Natural killer cell treated with Interleukin-12 subunit alpha and Interleukin-12 subunit beta and Interleukin-15 and Interleukin-18, amount 100 ng/mL, for 72 hours (primary cell): Measurements from ENCODE around the gene LRRC8D. TPM values are rescaled to one million over a fixed set of nuclear protein-coding genes. Genes with fewer than 3 reads are reported as not detected.

Experiments
- ATAC-seq, 2 donors: fragments of 150-1000 bp; cut with Tn5 transposase in 1 of 2; sonication (Bioruptor Pico), chemical (Tn5 transposase) in 1 of 2; 2 replicates each; pipeline ENCODE4 v1.10.0; 2021
- DNase-seq: peaks from one replicate; pipeline ENCODE4 v3.0.0; 2022; ENCODE audit warnings: low spot score
- H3K27ac Mint-ChIP-seq, 2 donors: 1 replicate in 1 of 2; 2 replicates in 1 of 2; pipeline ENCODE4 v1.8.0; 2022; ENCODE audit warnings: mixed read lengths in 2 of 2, mild to moderate bottlenecking in 1 of 2, moderate library complexity in 1 of 2
- H3K27me3 Mint-ChIP-seq, 2 donors: 1 replicate in 1 of 2; 2 replicates in 1 of 2; pipeline ENCODE4 v1.8.0; 2022; ENCODE audit warnings: mixed read lengths in 2 of 2
- H3K36me3 Mint-ChIP-seq: one replicate; pipeline ENCODE4 v1.8.0; 2022; ENCODE audit warnings: mixed read lengths
- H3K4me1 Mint-ChIP-seq, 2 donors: 1 replicate in 1 of 2; 2 replicates in 1 of 2; pipeline ENCODE4 v1.8.0; 2022; ENCODE audit warnings: low read depth in 2 of 2, mixed read lengths in 2 of 2, mild to moderate bottlenecking in 1 of 2
- H3K4me3 Mint-ChIP-seq: one replicate; pipeline ENCODE4 v1.8.0; 2022; ENCODE audit warnings: mixed read lengths
- H3K9me3 Mint-ChIP-seq: 2 replicates; pipeline ENCODE4 v1.8.0; 2022; ENCODE audit warnings: mixed read lengths
- total RNA-seq, 2 donors: library from RNA; stranded (reverse); gene quantifications; one replicate each; pipeline ENCODE4 v1.2.3, GENCODE V29; 2022

Gene LRRC8D
- total RNA-seq, 2 donors from 2014 or later, result 19.8 to 27.3 TPM

DNA sequence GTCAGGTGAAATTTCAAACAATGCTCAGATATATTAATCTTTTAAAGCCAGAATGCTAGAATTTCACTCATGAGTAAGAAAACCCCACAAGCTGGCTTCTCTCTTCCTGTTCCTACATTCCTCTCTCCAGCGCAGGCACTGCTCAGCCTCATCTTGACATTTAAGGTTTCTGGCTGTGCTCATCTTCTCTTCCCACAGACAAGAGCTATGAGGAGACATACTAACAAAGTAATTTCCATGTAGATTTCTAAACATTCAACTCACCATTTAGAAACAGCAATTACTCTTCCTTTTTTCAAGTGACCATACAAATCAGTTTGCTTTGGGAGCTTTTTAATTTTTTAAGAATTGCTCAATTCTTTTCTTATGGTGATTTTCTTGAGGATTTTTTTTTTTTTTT lies 7.8 kb upstream of the LRRC8D start:
- H3K9me3 Mint-ChIP-seq, result no peaks in the 10 kb centered on the region
- no peak for DNase-seq
- H3K4me3 Mint-ChIP-seq, result no peak overlapping the region
- H3K27ac Mint-ChIP-seq, result no peak overlapping the region
- peaks cover 5 to 16% of the 10 kb centered on the region in 2 donors for H3K4me1 Mint-ChIP-seq
- no peaks in the 10 kb centered on the region for H3K36me3 Mint-ChIP-seq
- peaks cover 30 to 34% of the 10 kb centered on the region in 2 donors for H3K27me3 Mint-ChIP-seq
- ATAC-seq, result no peak

GRCh38 chr1:89815040-89815439 lies 5.8 kb upstream of the LRRC8D start:
- peaks cover 9 to 22% of the 10 kb centered on the region in 2 donors for H3K4me1 Mint-ChIP-seq
- DNase-seq (no peak), ATAC-seq (no peak)
- H3K36me3 Mint-ChIP-seq, result no peaks in the 10 kb centered on the region
- no peaks in the 10 kb centered on the region for H3K9me3 Mint-ChIP-seq
- peak overlapping the region in 1 of 2 donors; percentile 58 for H3K27ac Mint-ChIP-seq
- H3K27me3 Mint-ChIP-seq, result peaks cover 25% of the 10 kb centered on the region in 2 donors
- no peak overlapping the region for H3K4me3 Mint-ChIP-seq

DNA sequence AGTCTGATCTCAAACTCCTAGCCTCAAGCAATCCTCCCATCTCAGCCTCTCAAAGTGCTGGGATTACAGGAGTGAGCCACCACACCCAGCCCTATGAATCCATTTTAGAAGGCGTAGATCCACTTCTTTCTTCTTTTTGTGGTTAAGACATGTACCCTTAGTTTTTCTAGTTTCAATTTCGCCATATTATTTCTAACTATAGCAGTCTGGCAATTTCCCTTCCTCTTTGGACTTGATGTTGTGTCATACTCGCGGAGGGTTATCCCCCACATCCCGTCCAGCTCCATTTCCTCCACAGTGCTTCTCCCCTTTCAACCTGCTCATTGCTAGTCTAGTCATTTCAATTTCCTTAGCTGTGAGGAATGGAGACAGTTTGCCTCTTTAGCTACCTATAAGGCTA lies 5.2 kb upstream of the LRRC8D start:
- Mint-ChIP-seq H3K4me1 (peaks cover 15 to 28% of the 10 kb centered on the region in 2 donors), H3K9me3 (no peaks in the 10 kb centered on the region), H3K27ac (peak overlapping the region in 1 of 2 donors; percentile 58), H3K27me3 (peaks cover 25% of the 10 kb centered on the region in 2 donors), H3K4me3 (peak overlapping the region; percentile 6), H3K36me3 (no peaks in the 10 kb centered on the region)
- DNase-seq (no peak), ATAC-seq (peak; percentile 54 to 77)

GRCh38 chr1:89816366-89816765 lies 4.5 kb upstream of the LRRC8D start:
- Mint-ChIP-seq H3K9me3 (no peaks in the 10 kb centered on the region), H3K27ac (peak overlapping the region in 1 of 2 donors; percentile 58), H3K27me3 (peaks cover 25% of the 10 kb centered on the region in 2 donors), H3K36me3 (no peaks in the 10 kb centered on the region), H3K4me1 (peaks cover 16 to 29% of the 10 kb centered on the region in 2 donors), H3K4me3 (no peak overlapping the region)
- DNase-seq, result no peak
- no peak for ATAC-seq

DNA sequence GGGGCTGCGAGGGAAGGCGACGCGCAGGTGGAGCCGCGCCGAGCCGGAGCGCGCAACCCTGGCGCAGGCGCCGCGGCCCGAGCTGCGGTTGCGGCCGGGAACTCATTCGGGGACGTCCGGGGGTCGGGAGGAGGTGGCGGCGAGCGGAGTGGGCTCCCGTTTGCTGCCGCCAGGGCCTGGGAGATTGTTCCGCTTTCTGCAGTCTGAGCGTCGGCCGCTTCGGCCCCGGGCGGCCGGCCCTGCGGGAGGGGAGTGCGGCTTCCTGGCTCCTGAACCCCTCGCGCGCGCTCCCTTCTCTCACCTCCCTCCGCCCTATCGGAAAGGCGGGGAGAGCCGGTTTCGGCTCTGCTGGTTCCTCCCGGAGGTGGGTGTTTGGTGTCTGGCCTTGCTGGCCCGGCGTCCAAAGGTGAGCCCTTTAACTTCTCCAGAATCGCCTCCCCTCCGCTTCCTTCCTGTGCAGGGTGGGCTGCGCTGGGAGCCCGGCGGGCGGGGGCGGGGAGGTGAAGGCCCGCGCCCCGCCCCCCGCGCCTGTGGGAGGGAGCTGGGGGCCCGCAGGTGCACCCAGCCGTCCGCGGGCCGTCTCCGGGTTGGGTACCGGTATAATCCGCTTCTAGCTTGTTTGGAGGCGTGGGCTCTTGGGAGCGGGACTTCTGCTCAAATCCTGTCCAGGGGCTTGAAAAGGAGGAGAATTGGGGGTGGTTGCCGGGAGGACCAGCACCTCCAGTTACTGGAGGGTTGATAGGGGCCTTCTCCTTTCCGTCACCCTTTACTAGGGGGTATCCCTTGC lies 683 bp downstream of the LRRC8D start:
- Mint-ChIP-seq H3K36me3 (no peaks in the 10 kb centered on the region), H3K27ac (peak overlapping the region; percentile 25 to 70), H3K27me3 (peaks cover 0 to 2% of the 10 kb centered on the region in 2 donors), H3K4me1 (peaks cover 22 to 24% of the 10 kb centered on the region in 2 donors), H3K4me3 (peak overlapping the region; percentile 88), H3K9me3 (no peaks in the 10 kb centered on the region)
- DNase-seq, result peak; percentile 62
- peak; percentile 75 to 78 for ATAC-seq

DNA sequence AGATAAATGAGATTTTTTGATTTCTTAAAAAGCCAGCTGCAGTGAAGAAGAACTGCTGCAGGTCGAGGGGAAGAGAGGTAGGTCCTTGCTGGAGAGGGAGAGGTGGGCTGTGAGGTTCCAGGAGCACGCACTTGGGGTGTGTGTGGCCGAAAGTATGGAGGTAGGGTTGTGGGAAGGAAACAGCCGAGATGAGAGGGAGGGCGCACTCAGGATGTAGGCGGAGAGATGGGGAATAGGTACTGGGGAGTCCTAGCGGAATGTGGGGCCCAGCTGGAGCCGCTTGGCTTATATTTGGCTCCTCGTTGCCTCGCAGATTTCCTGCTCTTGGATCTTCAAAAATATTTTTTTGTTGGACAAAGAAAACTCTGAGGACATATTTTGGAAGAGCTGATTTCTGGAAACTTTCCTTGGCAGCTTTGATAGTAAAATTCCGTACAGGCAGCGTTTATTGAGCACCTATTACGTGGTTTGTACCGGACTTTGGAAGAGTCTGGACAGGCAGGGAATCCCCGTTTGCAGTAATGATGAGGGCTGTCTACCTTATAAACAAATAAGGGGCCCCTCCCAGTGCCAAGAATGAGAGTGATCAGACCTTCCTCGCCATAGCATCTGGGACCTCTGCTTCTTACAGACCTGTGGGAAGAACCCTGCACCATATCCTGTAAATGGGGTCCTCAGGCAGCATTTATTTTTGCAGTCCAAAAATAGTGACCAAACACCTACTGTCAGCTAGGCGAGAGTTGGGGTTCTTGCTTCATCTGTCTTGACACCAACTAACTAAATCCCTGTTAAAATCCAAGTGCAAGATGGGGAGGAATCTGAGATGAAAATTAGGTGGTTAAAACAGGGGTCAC lies 1.5 kb downstream of the LRRC8D start:
- no peak for ATAC-seq
- H3K4me1 Mint-ChIP-seq, result peaks cover 22 to 24% of the 10 kb centered on the region in 2 donors

DNA sequence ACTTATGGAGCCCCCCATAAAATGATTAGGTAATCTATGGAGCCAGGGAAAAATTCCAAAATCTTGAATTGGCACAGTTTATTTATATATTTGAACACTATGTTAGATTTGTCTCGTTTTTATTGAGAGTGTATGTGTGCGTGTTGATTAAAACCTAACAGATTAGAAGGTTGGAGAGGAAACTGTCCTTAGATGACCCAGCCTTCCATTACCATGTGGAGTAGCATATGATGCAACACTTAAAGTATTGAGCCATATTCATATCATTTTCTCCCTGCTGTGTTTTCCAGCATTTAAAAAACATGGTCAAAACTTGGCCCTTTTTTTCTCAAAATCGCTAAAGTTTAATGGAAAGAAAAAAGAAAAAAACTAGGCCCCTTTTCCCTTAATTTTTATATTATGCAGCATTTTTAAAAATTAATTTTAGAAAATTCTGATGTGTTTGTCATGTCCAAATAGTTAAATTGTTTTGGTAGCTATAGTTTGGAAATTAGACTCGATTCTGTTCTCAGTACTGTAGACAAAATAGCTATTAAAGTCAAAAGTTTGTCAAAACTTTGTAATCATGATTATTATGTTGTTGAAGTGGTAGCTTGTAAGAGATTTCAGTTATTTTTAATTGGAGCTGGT lies 2.3 kb downstream of the LRRC8D start:
- no peaks in the 10 kb centered on the region for H3K9me3 Mint-ChIP-seq
- DNase-seq, result no peak
- H3K27me3 Mint-ChIP-seq, result peaks cover 0 to 2% of the 10 kb centered on the region in 2 donors
- H3K4me1 Mint-ChIP-seq, result peaks cover 22 to 24% of the 10 kb centered on the region in 2 donors
- ATAC-seq, result no peak
- no peak overlapping the region for H3K27ac Mint-ChIP-seq
- no peaks in the 10 kb centered on the region for H3K36me3 Mint-ChIP-seq
- H3K4me3 Mint-ChIP-seq, result no peak overlapping the region

More for the DNA sequence above, 1.5 kb downstream of the LRRC8D start:
- Mint-ChIP-seq H3K4me3 (peak overlapping the region; percentile 88), H3K36me3 (no peaks in the 10 kb centered on the region), H3K9me3 (no peaks in the 10 kb centered on the region), H3K27ac (peak overlapping the region; percentile 25 to 70), H3K27me3 (peaks cover 0 to 2% of the 10 kb centered on the region in 2 donors)
- DNase-seq, result no peak

DNA sequence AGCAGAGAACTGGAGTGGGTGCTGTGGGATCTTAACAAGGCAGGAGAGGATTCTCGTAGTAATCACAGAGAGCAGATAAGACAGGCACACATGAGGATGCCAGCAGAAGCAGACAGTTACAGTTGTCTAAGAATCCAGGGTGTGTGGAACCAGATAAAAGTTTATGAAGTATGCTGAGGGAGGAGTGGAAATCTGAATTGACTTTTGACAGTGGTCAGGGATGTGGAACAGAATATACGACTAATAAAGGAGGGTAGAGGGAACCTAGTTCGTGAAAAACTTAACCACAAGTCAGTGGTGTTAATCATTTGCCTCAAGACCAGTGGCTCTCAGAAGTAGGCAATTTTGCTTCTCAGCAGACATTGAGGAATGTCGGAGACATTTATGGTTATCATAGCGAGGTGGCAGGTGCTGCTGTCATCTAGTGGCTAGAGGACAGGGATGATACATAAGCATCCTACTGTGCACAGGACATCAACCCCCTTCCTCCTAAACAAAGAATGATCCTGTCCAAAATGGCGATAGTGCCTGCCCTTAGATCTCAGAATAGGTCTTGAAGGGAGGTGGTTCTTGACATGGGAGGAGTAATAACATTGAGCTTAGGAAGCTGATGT lies 3.0 kb downstream of the LRRC8D start:
- peaks cover 0 to 2% of the 10 kb centered on the region in 2 donors for H3K27me3 Mint-ChIP-seq
- DNase-seq (no peak), ATAC-seq (no peak)
- H3K4me3 Mint-ChIP-seq, result no peak overlapping the region
- no peaks in the 10 kb centered on the region for H3K9me3 Mint-ChIP-seq
- H3K4me1 Mint-ChIP-seq, result peaks cover 22 to 24% of the 10 kb centered on the region in 2 donors
- H3K27ac Mint-ChIP-seq, result no peak overlapping the region
- no peaks in the 10 kb centered on the region for H3K36me3 Mint-ChIP-seq

- ATAC-seq (no peak), DNase-seq (no peak)
- H3K27ac Mint-ChIP-seq, result no peak overlapping the region
- H3K36me3 Mint-ChIP-seq, result no peaks in the 10 kb centered on the region
- H3K27me3 Mint-ChIP-seq, result no peaks in the 10 kb centered on the region
- H3K4me1 Mint-ChIP-seq, result peaks cover 11 to 17% of the 10 kb centered on the region in 2 donors
- H3K9me3 Mint-ChIP-seq, result no peaks in the 10 kb centered on the region
- no peak overlapping the region for H3K4me3 Mint-ChIP-seq
These were observed 5.8 kb downstream of the LRRC8D start for GRCh38 chr1:89826594-89826993.

DNA sequence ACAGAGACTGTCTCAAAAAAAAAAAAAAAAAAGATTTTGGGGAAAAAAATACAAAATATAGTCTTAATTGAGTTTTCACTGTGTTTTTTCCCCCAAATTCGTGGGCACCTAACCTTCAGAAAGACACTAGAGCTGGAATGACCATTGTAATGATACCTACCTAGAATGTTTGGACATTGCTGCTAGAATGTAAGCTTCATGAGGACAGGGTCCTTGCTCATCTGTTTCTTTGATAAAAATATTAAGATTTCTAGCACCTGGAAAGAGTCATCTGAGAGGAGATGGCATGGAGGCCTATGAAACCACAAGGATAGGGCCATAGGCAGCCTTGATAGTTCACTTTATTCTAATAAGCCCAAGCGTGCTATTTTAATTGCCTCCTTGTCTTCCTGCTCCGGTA lies 6.5 kb downstream of the LRRC8D start:
- Mint-ChIP-seq H3K4me3 (no peak overlapping the region), H3K27ac (no peak overlapping the region), H3K9me3 (no peaks in the 10 kb centered on the region), H3K36me3 (no peaks in the 10 kb centered on the region), H3K4me1 (peaks cover 6 to 13% of the 10 kb centered on the region in 2 donors), H3K27me3 (no peaks in the 10 kb centered on the region)
- no peak for DNase-seq
- no peak for ATAC-seq

GRCh38 chr1:89827902-89828301 lies 7.1 kb downstream of the LRRC8D start:
- H3K9me3 Mint-ChIP-seq, result no peaks in the 10 kb centered on the region
- H3K36me3 Mint-ChIP-seq, result no peaks in the 10 kb centered on the region
- H3K4me3 Mint-ChIP-seq, result no peak overlapping the region
- no peaks in the 10 kb centered on the region for H3K27me3 Mint-ChIP-seq
- H3K4me1 Mint-ChIP-seq, result peaks cover 4 to 13% of the 10 kb centered on the region in 2 donors
- H3K27ac Mint-ChIP-seq, result no peak overlapping the region
- no peak for DNase-seq
- ATAC-seq, result no peak

DNA sequence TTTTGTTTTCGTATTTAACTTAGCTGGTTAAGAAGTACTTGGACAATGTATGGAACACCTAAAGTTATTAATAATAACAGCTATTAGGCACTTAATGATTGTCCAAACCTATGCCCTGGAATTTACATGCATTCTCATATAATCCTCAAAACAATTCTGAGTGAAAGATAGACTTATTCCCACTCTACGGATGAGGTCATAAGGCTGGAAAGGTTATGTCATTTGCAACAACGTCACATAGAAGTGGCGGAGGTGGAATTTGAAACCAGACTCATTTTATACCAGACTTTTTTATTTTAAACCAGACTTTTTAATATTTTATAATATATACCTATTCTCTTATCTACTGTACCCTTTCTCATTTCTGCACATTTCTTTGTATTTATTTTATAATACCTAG lies 8.4 kb downstream of the LRRC8D start:
- Mint-ChIP-seq H3K27me3 (no peaks in the 10 kb centered on the region), H3K9me3 (no peaks in the 10 kb centered on the region), H3K36me3 (no peaks in the 10 kb centered on the region), H3K4me1 (peaks cover 0 to 7% of the 10 kb centered on the region in 2 donors), H3K4me3 (no peak overlapping the region), H3K27ac (no peak overlapping the region)
- ATAC-seq, result no peak
- DNase-seq, result no peak

DNA sequence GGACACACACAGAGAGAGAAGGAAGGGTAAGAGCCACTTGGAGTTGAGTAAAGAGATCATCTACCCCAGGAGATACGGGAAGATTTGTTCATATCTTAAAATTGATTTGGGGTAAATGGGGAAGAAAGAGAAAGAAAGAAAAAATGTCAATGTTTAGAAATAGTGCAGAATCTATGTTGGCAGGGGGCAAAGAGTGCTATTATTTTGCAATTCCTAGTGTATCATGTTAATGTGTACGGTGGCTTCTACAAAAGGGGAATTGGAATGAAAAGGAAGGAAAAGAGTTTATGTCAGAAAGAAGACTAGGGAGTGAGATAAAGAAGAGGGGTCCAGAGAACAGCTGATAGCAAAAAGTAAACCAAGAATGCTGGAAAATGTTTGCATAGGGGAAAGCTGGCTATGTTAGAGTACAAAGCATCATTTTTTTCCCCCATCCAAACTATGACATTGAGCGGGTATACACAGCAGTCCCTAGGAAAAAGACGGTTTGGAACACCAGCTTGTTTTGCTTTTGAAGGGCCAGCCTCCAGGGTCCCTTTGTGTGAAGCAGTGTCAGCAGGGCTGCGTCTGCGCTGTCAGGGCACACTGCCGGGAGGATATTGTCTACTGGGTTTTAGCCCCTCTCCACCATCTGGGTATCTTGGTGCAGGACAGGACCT lies 10.8 kb downstream of the LRRC8D start:
- H3K4me1 Mint-ChIP-seq, result peaks cover 0 to 7% of the 10 kb centered on the region in 2 donors
- H3K27ac Mint-ChIP-seq, result no peak overlapping the region
- no peaks in the 10 kb centered on the region for H3K9me3 Mint-ChIP-seq
- no peak for DNase-seq
- no peaks in the 10 kb centered on the region for H3K27me3 Mint-ChIP-seq
- H3K4me3 Mint-ChIP-seq, result no peak overlapping the region
- H3K36me3 Mint-ChIP-seq, result no peaks in the 10 kb centered on the region
- ATAC-seq, result no peak
